Activated T-helper 1 cell treated with anti-CD3 and anti-CD28 coated beads, Interleukin-12 subunit alpha, Interleukin-12 subunit beta, Interleukin-2, Interleukin-4 antibody, amounts not matched to agents 30 ng/mL and 10 ng/mL and 1 ng/mL, durations not matched to agents 14 hours and 24 hours and 36 hours (primary cell): ENCODE measurements around the gene FAM114A1. TPM values are rescaled to one million over a fixed set of nuclear protein-coding genes. Genes with fewer than 3 reads are reported as not detected.
"Not testable (repeated sequence)": the region's sequence is repeated elsewhere in the genome, so short reads cannot be mapped to it uniquely, and the experiment has no call there.

ENCODE experiments used
- DNase-seq: peaks from one replicate; pipeline ENCODE4 v3.0.0; 2021; ENCODE audit warnings: low spot score
- H3K27ac Mint-ChIP-seq: one replicate; pipeline ENCODE4 v1.8.0; 2021; ENCODE audit warnings: mild to moderate bottlenecking, mixed read lengths
- H3K27me3 Mint-ChIP-seq: one replicate; pipeline ENCODE4 v1.8.0; 2022; ENCODE audit warnings: mild to moderate bottlenecking, moderate library complexity, mixed read lengths; ENCODE audit not compliant: insufficient read depth
- H3K36me3 Mint-ChIP-seq: one replicate; pipeline ENCODE4 v1.8.0; 2021; ENCODE audit warnings: low read depth, mixed read lengths
- H3K4me1 Mint-ChIP-seq: one replicate; pipeline ENCODE4 v1.8.0; 2021; ENCODE audit warnings: low read depth, mixed read lengths
- H3K4me3 Mint-ChIP-seq: one replicate; pipeline ENCODE4 v1.8.0; 2021; ENCODE audit warnings: mild to moderate bottlenecking, moderate library complexity, mixed read lengths
- H3K9me3 Mint-ChIP-seq: one replicate; pipeline ENCODE4 v1.8.0; 2021; ENCODE audit warnings: mixed read lengths
- intact Hi-C: fragments of 100-400 bp; cut with micrococcal nuclease; formaldehyde crosslinking; loops from one replicate; pipeline ENCODE4 v1.15.1; 2024
- total RNA-seq: library from RNA; stranded (reverse); gene quantifications from 2 replicates; pipeline ENCODE4 v1.2.3, GENCODE V29; 2022

Gene FAM114A1
- total RNA-seq, 1 donor from 2014 or later = 0.49 TPM

DNA sequence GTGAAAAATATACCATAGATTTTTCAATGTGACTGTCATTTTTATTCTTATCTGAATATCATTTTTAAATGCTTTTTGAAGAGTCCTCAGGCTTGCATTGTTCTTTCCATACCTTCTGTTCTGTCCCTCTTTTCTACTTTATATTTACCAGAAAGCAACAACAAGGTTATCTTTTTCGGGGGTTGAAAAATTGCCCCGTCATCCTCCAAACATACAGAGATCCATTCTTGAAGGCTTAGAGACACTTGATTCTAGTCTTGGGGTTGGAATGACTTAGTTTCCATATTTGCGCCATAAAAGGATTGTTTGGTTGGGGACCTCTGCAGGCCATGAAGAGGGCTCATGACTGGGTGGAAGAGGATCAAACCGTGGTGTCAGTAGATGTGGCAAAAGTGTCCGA, 63.5 kb downstream of the FAM114A1 start:
- Mint-ChIP-seq H3K9me3 (no peaks in the 10 kb centered on the region), H3K27ac (no peak overlapping the region)

GRCh38 chr4:38935391-38936073, 67.9 kb downstream of the FAM114A1 start:
- Mint-ChIP-seq H3K4me1 (peaks cover 21% of the 10 kb centered on the region), H3K27me3 (peaks cover under 1% of the 10 kb centered on the region), H3K9me3 (no peaks in the 10 kb centered on the region), H3K4me3 (no peak overlapping the region), H3K36me3 (peaks cover 2% of the 10 kb centered on the region), H3K27ac (no peak overlapping the region)
- intact Hi-C loops = no loop called here
- no peak for DNase-seq

More for the DNA sequence above, 63.5 kb downstream of the FAM114A1 start:
- peaks cover 2% of the 10 kb centered on the region for H3K27me3 Mint-ChIP-seq
- no peak overlapping the region for H3K4me3 Mint-ChIP-seq
- intact Hi-C loops = no loop called here
- H3K36me3 Mint-ChIP-seq = no peaks in the 10 kb centered on the region
- peaks cover 7% of the 10 kb centered on the region for H3K4me1 Mint-ChIP-seq
- DNase-seq = no peak

DNA sequence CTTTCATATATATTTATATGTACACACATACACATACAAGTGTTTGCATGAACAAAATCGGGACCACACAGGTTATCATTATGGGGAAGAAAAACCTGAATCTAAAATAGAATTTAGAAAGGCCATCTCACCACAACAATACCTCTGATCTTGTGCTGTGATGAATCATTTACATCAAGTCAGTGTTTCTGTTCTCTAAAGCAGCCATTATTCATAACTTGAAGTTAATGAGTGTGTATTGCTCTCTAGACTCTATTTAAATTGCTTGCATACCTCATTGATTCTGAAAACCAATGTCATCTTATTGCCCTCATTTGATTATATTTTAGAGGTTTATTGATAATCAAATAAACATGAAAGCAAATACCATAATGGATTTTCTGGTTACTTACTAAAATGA, 71.6 kb downstream of the FAM114A1 start:
- no peak overlapping the region for H3K4me3 Mint-ChIP-seq
- no peaks in the 10 kb centered on the region for H3K9me3 Mint-ChIP-seq
- H3K27ac Mint-ChIP-seq = peak overlapping the region; percentile 49
- peaks cover 2% of the 10 kb centered on the region for H3K36me3 Mint-ChIP-seq
- H3K27me3 Mint-ChIP-seq = no peaks in the 10 kb centered on the region
- peaks cover 43% of the 10 kb centered on the region for H3K4me1 Mint-ChIP-seq
- intact Hi-C loops = loop anchor here (1.0 kb wide), 3 partner anchors 18 to 50 kb away; no protein-coding TSS in a partner anchor
- DNase-seq = no peak

DNA sequence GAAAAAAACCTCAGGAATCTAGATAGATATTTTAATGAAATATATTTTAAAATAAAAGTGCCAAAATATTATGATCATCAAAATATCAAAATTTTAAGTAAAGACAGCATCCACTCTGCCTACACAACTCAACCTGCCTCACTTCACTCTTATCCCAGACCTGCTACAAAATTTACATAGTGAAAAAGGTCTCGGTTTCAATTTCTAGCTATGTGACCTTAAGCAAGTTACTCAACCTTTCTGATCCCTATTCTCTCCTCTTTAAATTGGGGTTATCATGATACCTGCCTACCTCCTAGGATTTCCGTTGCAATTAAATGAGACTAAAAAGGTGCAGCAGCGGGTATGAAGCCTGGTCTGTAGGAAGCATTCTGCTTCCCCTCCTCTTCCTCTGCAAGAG, 72.9 kb downstream of the FAM114A1 start:
- peak overlapping the region; percentile 47 for H3K27ac Mint-ChIP-seq
- H3K4me3 Mint-ChIP-seq = no peak overlapping the region
- intact Hi-C loops = no loop called here
- H3K4me1 Mint-ChIP-seq = peaks cover 43% of the 10 kb centered on the region
- no peaks in the 10 kb centered on the region for H3K27me3 Mint-ChIP-seq
- no peak for DNase-seq
- peaks cover 2% of the 10 kb centered on the region for H3K36me3 Mint-ChIP-seq
- no peaks in the 10 kb centered on the region for H3K9me3 Mint-ChIP-seq

GRCh38 chr4:38941906-38942305, 74.3 kb downstream of the FAM114A1 start:
- H3K36me3 Mint-ChIP-seq, intact Hi-C loops, H3K27ac Mint-ChIP-seq, H3K27me3 Mint-ChIP-seq, H3K9me3 Mint-ChIP-seq, DNase-seq, H3K4me3 Mint-ChIP-seq: not testable (repeated sequence)
- H3K4me1 Mint-ChIP-seq = peaks cover 47% of the 10 kb centered on the region

GRCh38 chr4:38943343-38943742, 75.7 kb downstream of the FAM114A1 start:
- no peak for DNase-seq
- intact Hi-C loops = no loop called here
- Mint-ChIP-seq H3K4me1 (peaks cover 54% of the 10 kb centered on the region), H3K27me3 (no peaks in the 10 kb centered on the region), H3K36me3 (no peaks in the 10 kb centered on the region), H3K4me3 (no peak overlapping the region), H3K27ac (no peak overlapping the region), H3K9me3 (no peaks in the 10 kb centered on the region)

- Mint-ChIP-seq H3K9me3 (no peaks in the 10 kb centered on the region), H3K4me3 (no peak overlapping the region), H3K4me1 (peaks cover 56% of the 10 kb centered on the region), H3K27me3 (no peaks in the 10 kb centered on the region), H3K36me3 (no peaks in the 10 kb centered on the region), H3K27ac (no peak overlapping the region)
- DNase-seq = no peak
- intact Hi-C loops = no loop called here
These were observed 76.8 kb downstream of the FAM114A1 start for GRCh38 chr4:38944440-38944839.

GRCh38 chr4:38946919-38947318, 79.3 kb downstream of the FAM114A1 start:
- Mint-ChIP-seq H3K36me3 (no peaks in the 10 kb centered on the region), H3K27ac (peak overlapping the region; percentile 11), H3K4me1 (peaks cover 56% of the 10 kb centered on the region), H3K27me3 (no peaks in the 10 kb centered on the region), H3K9me3 (no peaks in the 10 kb centered on the region), H3K4me3 (no peak overlapping the region)
- DNase-seq = no peak
- intact Hi-C loops = no loop called here

- intact Hi-C loops = no loop called here
- DNase-seq = no peak
- no peak overlapping the region for H3K4me3 Mint-ChIP-seq
- H3K27ac Mint-ChIP-seq = no peak overlapping the region
- peaks cover 54% of the 10 kb centered on the region for H3K4me1 Mint-ChIP-seq
- no peaks in the 10 kb centered on the region for H3K27me3 Mint-ChIP-seq
- H3K9me3 Mint-ChIP-seq = no peaks in the 10 kb centered on the region
- peaks cover 1% of the 10 kb centered on the region for H3K36me3 Mint-ChIP-seq
These were observed 80.9 kb downstream of the FAM114A1 start for GRCh38 chr4:38948551-38948950.

- H3K4me1 Mint-ChIP-seq = peaks cover 61% of the 10 kb centered on the region
- H3K4me3 Mint-ChIP-seq = peak overlapping the region; percentile 47
- no peaks in the 10 kb centered on the region for H3K27me3 Mint-ChIP-seq
- intact Hi-C loops = loop anchor here (1.0 kb wide), 1 partner anchor 8 kb away; no protein-coding TSS in a partner anchor
- H3K36me3 Mint-ChIP-seq = peaks cover 3% of the 10 kb centered on the region
- no peaks in the 10 kb centered on the region for H3K9me3 Mint-ChIP-seq
- H3K27ac Mint-ChIP-seq = peak overlapping the region; percentile 88
- DNase-seq = peak; percentile 59
These were observed 81.9 kb downstream of the FAM114A1 start for GRCh38 chr4:38949411-38950051.

DNA sequence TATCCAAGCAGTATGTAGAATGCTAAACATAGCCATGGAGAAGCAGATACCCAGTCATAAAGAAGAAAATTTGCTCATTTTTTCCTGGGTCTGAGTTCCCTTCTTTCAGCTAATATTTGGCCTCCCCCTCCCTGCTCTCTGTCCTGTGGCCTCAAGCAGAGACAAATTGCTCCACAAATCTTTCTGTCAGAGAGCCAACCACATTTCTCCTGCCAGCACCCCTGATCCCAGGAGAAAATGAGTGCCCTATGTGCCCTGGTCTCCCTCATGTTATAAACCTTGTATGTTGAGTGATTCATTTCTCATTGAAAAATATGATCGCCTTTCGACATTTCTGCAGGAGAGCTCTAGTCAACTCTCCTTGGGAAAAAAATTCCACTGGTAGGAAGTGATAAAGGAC, 82.6 kb downstream of the FAM114A1 start:
- no peak for DNase-seq
- Mint-ChIP-seq H3K36me3 (peaks cover 3% of the 10 kb centered on the region), H3K9me3 (no peaks in the 10 kb centered on the region), H3K4me1 (peaks cover 65% of the 10 kb centered on the region), H3K4me3 (no peak overlapping the region), H3K27ac (peak overlapping the region; percentile 45), H3K27me3 (no peaks in the 10 kb centered on the region)
- intact Hi-C loops = no loop called here

DNA sequence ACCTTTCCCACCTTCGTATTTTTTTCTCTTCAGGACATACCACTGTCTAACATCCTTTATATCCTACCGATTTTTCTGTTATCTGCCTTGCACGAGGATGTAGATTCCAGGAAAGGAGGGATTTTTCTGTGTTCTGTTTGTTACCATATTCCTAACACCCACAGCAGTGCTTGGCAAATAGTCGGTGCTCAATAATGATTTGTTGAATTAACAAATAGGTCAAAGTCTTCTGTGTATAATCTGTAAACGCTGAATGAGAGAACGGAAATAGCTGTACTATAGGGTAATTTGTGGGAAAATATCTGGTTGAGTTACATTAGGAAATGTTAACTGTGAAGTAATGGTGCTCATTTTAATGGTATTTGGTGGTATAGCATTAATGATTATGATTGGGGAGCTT, 83.1 kb downstream of the FAM114A1 start:
- intact Hi-C loops = no loop called here
- peaks cover 3% of the 10 kb centered on the region for H3K36me3 Mint-ChIP-seq
- H3K27ac Mint-ChIP-seq = peak overlapping the region; percentile 45
- H3K27me3 Mint-ChIP-seq = no peaks in the 10 kb centered on the region
- no peaks in the 10 kb centered on the region for H3K9me3 Mint-ChIP-seq
- no peak overlapping the region for H3K4me3 Mint-ChIP-seq
- peaks cover 68% of the 10 kb centered on the region for H3K4me1 Mint-ChIP-seq
- DNase-seq = no peak

- Mint-ChIP-seq H3K36me3 (peaks cover 11% of the 10 kb centered on the region), H3K27ac (peak overlapping the region; percentile 82), H3K9me3 (peaks cover 8% of the 10 kb centered on the region), H3K4me1 (peaks cover 76% of the 10 kb centered on the region), H3K4me3 (no peak overlapping the region), H3K27me3 (no peaks in the 10 kb centered on the region)
- DNase-seq = no peak
- intact Hi-C loops = no loop called here
These were observed 84.0 kb downstream of the FAM114A1 start for GRCh38 chr4:38951598-38951997.
